HG03432 (cell line): ENCODE measurements around the gene CYP19A1.

Experiments
- ATAC-seq: cut with Tn5 transposase; IDR thresholded peaks from one replicate; pipeline ENCODE4 v1.9.1; 2021; ENCODE audit warnings: mild to moderate bottlenecking, moderate library complexity; ENCODE audit not compliant: unreplicated experiment

CYP19A1 gene

GRCh38 chr15:51328926-51329325 is 9.5 kb downstream of the CYP19A1 start:
- ATAC-seq = no peak

GRCh38 chr15:51327081-51327480 is 11.3 kb downstream of the CYP19A1 start:
- ATAC-seq = no peak

DNA sequence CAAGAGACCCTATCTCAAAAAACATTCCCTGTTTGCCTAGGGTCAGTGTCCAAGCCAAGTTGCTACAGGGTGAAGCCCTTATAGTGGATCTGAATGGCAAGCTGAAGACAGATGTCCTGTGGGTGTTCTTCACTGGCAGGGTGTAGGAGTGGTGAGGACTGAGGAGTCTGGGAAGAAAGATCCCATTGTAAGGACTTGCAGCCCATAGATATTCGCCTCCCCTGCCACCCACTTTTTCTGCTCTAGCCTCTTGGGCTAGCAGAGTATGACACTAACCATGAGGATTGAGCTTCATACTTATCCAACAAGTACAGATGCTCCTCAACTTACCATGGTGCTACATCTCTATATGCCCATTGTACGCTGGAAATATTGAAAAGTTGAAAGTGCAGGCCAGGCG is 13.2 kb downstream of the CYP19A1 start:
- ATAC-seq = no peak

DNA sequence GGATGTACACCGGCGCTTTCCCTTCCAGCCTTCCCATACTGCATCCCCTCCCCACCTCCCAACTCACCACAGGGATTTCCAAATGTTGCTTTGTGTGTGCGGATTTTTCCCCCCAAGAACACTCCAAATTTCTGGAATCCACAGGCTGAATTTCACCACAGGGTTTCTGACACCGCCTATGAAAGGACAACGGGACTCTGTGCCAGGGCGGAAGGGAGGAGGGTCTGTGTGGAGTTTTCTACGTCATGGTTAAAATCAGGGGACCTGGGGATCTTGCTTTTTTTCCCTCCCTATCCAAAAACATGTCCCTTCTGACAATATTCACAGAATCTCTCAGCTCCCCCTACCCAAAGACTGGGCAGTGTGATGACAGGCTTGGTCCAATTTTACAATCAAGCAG is 14.6 kb downstream of the CYP19A1 start:
- no peak for ATAC-seq

DNA sequence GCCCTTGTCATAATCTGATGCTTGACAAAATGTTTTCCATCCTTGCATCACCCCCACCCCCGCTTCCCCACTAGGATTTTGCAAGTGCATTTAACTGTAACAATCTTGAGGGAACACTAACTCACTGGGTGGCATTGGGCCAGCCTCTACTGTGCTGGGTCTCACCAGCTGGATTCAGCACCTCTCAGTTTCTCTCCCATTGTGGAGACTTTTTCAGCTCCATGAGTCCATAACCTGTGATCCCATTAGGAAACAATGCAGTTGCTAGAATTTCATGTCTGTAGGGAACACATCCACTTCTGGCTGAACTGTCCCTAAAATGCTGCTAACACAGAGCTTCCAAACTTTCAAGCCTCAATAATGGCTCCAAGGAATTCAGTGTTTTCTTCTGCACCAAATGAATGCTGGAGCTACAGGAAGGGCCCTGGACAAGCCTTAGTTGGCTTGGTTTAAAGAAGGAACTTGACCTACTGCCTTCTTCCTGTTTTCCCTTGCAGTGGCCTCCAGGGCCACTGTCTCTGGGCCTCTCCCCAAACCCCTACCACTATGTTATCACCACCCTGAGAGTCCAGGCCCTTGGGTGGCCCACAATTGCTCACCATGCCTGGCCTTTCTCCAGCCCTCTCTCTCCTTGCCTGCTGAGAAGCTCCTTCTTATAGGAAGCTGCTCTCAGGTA is 15.6 kb downstream of the CYP19A1 start:
- ATAC-seq = no peak

GRCh38 chr15:51321316-51321715 is 17.1 kb downstream of the CYP19A1 start:
- ATAC-seq = no peak

GRCh38 chr15:51320843-51321242 is 17.6 kb downstream of the CYP19A1 start:
- ATAC-seq = no peak

DNA sequence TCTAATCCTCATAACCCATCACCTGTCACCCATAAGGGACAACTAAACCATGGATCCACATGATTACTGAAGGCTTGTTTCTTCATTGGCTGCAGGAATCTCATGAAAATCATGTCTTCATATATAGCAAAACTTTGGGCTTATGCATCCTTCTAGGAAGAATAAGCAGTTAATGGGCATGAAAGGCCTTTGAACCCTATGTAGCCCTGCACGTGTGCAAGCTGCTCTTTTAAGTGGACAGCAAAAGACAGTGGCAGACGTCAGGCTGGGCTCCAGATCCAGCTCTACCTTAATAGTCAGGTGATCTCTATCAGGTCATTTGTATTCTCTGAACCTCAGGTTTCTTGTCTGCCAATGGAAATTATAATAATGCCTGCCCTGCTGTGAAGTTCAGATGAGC is 18.9 kb downstream of the CYP19A1 start:
- no peak for ATAC-seq

- ATAC-seq = no peak
Measured at GRCh38 chr15:51318382-51319150, 19.8 kb downstream of the CYP19A1 start.

- no peak for ATAC-seq
Measured at GRCh38 chr15:51316636-51317035, 21.8 kb downstream of the CYP19A1 start.

DNA sequence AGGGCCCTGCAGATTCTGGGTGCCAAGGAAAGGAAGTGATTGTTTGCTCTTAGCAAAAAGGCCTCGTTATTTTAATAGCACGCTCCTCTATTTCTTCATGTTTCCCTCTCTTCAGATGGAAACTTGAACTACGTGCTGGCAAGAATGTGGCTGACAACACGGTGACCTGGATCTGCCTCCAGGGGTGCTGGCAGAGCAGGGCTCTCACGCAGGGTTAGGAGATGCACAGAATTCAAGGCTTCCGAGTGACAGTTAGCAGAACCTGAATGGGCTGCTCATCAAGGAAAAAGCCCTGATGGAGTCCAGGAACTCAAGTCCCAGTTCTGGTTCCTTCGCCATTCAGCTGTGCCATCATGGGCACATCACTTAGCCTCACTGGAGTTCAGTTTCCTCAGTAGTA is 22.7 kb downstream of the CYP19A1 start:
- ATAC-seq = no peak

- no peak for ATAC-seq
Measured at GRCh38 chr15:51314391-51315337, 23.7 kb downstream of the CYP19A1 start.

GRCh38 chr15:51313644-51314280 is 24.6 kb downstream of the CYP19A1 start:
- no peak for ATAC-seq

DNA sequence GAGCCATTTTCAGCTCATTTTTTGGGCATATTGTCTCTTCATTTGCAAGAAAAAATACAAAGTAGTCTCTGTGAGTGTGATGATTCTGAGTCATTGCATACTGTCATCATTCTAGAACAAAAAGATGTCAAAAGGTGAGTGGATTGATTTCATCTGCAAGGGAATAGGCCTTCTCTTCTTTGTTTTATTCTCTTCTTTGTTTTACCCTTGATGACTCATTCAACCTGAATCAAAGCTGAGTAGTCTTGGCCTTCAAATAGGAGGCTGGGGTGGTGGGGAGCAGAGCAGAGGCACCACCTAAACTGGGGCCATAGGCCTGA is 25.4 kb downstream of the CYP19A1 start:
- ATAC-seq = no peak

GRCh38 chr15:51312166-51313073 is 26.0 kb downstream of the CYP19A1 start:
- no peak for ATAC-seq

GRCh38 chr15:51311510-51311909 is 26.9 kb downstream of the CYP19A1 start:
- no peak for ATAC-seq

- ATAC-seq = no peak
Measured at GRCh38 chr15:51310064-51310463, 28.3 kb downstream of the CYP19A1 start.

GRCh38 chr15:51307811-51308210 is 30.6 kb downstream of the CYP19A1 start:
- no peak for ATAC-seq

DNA sequence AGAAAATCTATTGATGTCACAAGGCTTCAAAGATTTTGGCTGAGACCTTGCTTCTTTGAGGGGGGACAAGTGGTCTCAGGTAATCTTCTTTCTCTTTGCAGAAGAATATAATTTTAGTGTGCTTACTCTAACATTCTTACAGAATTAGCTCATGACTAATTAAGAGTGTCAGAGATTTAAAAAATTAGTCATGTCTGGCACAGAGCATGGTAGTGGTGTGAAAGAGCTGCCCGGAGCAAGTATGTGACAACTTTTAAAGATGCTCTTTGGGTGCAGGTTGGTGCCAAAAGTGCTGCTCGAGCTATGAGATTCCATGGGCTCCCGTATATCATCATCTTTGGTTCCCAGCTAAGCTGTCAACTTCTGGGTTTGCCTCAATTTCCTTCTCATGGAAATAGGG is 31.1 kb downstream of the CYP19A1 start:
- no peak for ATAC-seq

DNA sequence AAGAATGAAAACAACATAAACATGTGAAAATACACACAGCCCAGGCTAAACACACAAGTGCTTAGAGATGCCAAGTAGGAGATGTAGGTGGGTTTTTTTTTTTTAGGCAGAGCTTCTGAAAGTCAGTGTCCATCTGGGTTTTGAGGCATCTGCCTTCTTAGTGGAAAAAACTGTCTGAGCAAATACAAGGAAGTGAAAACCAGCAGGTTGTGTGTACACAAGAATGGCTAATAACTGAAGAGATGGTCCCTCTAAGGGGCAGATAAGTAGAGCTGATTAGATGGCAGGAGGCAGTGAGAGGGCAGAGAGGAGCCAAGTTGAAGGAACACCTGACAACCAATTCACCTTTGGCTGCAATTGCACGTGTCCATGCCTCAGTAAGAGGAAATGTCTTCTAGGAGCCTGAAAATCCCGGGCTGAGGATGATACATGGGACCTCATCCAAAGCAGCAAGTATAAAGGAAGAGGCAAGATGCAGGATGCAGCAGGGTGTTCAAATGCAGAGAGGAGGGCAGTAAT is 34.9 kb downstream of the CYP19A1 start:
- no peak for ATAC-seq
